WTC11 (cell line): Measurements from ENCODE around the gene GPR75.

Source experiments
- ESRRA ChIP-seq: sonication (generic); formaldehyde crosslinking; IDR thresholded peaks from 2 replicates; pipeline ENCODE4 v1.8.1; 2022; ENCODE audit warnings: mild to moderate bottlenecking, missing genetic modification reagents, borderline replicate concordance
- TF ChIP-seq, protein P1 (sequence below): fragments of 200-600 bp; IDR thresholded peaks from 2 replicates; pipeline ENCODE4 v1.8.0; 2022; ENCODE audit warnings: antibody characterized with exemption
- TF ChIP-seq, protein P2 (sequence below): sonication (generic); formaldehyde crosslinking; IDR thresholded peaks from 2 replicates; pipeline ENCODE4 v1.8.0; 2022; ENCODE audit warnings: mild to moderate bottlenecking, missing genetic modification reagents
- TF ChIP-seq, protein P3 (sequence below): sonication (generic); formaldehyde crosslinking; IDR thresholded peaks from 2 replicates; pipeline ENCODE4 v1.8.0; 2022; ENCODE audit warnings: mild to moderate bottlenecking, missing genetic modification reagents
- TF ChIP-seq, protein P4 (sequence below): sonication (generic); formaldehyde crosslinking; IDR thresholded peaks from 2 replicates; pipeline ENCODE4 v1.8.1; 2022; ENCODE audit warnings: low read depth, missing genetic modification reagents, borderline replicate concordance

DNA sequence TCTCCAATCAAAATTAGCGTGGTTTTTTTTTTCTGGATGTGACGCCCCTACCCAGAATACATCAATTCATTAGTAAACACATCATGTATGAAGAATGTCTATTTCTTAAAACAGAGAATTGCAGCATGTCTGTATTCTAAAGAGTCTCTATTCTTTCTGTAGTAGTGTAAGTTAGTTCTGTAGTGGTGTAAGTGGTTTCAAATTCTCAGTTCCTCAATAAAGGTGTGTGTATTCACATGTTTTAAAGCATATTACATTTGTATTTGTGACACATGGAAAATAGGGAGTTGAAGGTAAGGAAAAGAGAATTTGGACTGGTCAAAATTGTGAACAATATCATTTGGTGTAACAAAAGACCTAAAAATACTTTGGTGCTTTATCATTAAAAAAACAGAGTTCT, 8.0 kb upstream of the GPR75 start:
- TF ChIP-seq, protein P1, sequence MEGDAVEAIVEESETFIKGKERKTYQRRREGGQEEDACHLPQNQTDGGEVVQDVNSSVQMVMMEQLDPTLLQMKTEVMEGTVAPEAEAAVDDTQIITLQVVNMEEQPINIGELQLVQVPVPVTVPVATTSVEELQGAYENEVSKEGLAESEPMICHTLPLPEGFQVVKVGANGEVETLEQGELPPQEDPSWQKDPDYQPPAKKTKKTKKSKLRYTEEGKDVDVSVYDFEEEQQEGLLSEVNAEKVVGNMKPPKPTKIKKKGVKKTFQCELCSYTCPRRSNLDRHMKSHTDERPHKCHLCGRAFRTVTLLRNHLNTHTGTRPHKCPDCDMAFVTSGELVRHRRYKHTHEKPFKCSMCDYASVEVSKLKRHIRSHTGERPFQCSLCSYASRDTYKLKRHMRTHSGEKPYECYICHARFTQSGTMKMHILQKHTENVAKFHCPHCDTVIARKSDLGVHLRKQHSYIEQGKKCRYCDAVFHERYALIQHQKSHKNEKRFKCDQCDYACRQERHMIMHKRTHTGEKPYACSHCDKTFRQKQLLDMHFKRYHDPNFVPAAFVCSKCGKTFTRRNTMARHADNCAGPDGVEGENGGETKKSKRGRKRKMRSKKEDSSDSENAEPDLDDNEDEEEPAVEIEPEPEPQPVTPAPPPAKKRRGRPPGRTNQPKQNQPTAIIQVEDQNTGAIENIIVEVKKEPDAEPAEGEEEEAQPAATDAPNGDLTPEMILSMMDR: no peak
- TF ChIP-seq, protein P2, sequence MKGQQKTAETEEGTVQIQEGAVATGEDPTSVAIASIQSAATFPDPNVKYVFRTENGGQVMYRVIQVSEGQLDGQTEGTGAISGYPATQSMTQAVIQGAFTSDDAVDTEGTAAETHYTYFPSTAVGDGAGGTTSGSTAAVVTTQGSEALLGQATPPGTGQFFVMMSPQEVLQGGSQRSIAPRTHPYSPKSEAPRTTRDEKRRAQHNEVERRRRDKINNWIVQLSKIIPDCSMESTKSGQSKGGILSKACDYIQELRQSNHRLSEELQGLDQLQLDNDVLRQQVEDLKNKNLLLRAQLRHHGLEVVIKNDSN: no peak
- TF ChIP-seq, protein P3, sequence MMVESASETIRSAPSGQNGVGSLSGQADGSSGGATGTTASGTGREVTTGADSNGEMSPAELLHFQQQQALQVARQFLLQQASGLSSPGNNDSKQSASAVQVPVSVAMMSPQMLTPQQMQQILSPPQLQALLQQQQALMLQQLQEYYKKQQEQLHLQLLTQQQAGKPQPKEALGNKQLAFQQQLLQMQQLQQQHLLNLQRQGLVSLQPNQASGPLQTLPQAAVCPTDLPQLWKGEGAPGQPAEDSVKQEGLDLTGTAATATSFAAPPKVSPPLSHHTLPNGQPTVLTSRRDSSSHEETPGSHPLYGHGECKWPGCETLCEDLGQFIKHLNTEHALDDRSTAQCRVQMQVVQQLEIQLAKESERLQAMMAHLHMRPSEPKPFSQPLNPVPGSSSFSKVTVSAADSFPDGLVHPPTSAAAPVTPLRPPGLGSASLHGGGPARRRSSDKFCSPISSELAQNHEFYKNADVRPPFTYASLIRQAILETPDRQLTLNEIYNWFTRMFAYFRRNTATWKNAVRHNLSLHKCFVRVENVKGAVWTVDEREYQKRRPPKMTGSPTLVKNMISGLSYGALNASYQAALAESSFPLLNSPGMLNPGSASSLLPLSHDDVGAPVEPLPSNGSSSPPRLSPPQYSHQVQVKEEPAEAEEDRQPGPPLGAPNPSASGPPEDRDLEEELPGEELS (CRISPR knock-in tag): no peak
- TF ChIP-seq, protein P4, sequence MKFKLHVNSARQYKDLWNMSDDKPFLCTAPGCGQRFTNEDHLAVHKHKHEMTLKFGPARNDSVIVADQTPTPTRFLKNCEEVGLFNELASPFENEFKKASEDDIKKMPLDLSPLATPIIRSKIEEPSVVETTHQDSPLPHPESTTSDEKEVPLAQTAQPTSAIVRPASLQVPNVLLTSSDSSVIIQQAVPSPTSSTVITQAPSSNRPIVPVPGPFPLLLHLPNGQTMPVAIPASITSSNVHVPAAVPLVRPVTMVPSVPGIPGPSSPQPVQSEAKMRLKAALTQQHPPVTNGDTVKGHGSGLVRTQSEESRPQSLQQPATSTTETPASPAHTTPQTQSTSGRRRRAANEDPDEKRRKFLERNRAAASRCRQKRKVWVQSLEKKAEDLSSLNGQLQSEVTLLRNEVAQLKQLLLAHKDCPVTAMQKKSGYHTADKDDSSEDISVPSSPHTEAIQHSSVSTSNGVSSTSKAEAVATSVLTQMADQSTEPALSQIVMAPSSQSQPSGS: no peak
- no peak for TF ChIP-seq ESRRA
